HCT116 (cell line): ENCODE measurements around the gene OBSCN. TPM values are rescaled to one million over a fixed set of nuclear protein-coding genes. Genes with fewer than 3 reads are reported as not detected.

ENCODE experiments used
- ATAC-seq: fragments of 200-7000 bp; cut with Tn5 transposase; 2 replicates; pipeline ENCODE4 v1.9.1; 2020; ENCODE audit warnings: mild to moderate bottlenecking, moderate library complexity
- BruUV-seq: library from RNA; stranded (reverse); fragments of 400-500 nt; replicated peaks from 2 replicates; lab custom pipeline; 2021; lab: Mats Ljungman, UMichigan
- CTCF ChIA-PET: fragments of 300-600 bp; sonication (Branson Sonifier 250); formaldehyde crosslinking; loops from one replicate; lab custom pipeline; 2021; ENCODE audit warnings: antibody characterized with exemption; lab: Charles Lee
- POLR2A ChIA-PET: fragments of 300-600, 350-600 bp; sonication (Branson Sonifier 250); formaldehyde crosslinking; loops from one replicate; lab custom pipeline; 2021; ENCODE audit warnings: antibody characterized with exemption; lab: Charles Lee
- RAD21 ChIA-PET, 2 experiments: fragments of 300-600 bp; sonication (Branson Sonifier 250); formaldehyde crosslinking; loops; one replicate each; lab custom pipeline; 2023; ENCODE audit warnings: low total read pairs in 2 of 2; ENCODE audit not compliant: uncharacterized antibody in 2 of 2, unreplicated experiment in 2 of 2, low non-redundant PET in 1 of 2; lab: Charles Lee
- DNase-seq: peaks from one replicate; pipeline ENCODE4 v3.0.0-alpha.2; 2010; ENCODE audit warnings: low read depth, low spot score
- H2AFZ ChIP-seq: fragments of 200-600 bp; shearing (Covaris generic), sonication (generic); 2 replicates; pipeline ENCODE4 v1.6.1; 2017; ENCODE audit warnings: low read depth, mixed run types, mixed read lengths, antibody characterized with exemption, low read length; ENCODE audit not compliant: poor library complexity, severe bottlenecking
- H3K27ac ChIP-seq: 2 replicates; pipeline ENCODE4 v1.5.1; 2012; ENCODE audit warnings: low read depth, low read length
- H3K27me3 ChIP-seq: fragments of 200-600 bp; sonication (generic); 2 replicates; pipeline ENCODE4 v1.6.1; 2016; ENCODE audit warnings: mixed run types, low read length, mixed read lengths; ENCODE audit not compliant: insufficient read depth
- H3K36me3 ChIP-seq, 2 experiments: fragments of 200-500 bp in 1 of 2; fragments of 200-600 bp in 1 of 2; sonication (Bioruptor generic) in 1 of 2; sonication (generic) in 1 of 2; 2 replicates each; pipeline versions ENCODE4 v1.5.1 to v1.6.1; 2014 to 2016; ENCODE audit warnings: low read length in 2 of 2, inconsistent platforms in 1 of 2, mixed read lengths in 1 of 2, mixed run types in 1 of 2; ENCODE audit not compliant: insufficient read depth in 2 of 2, control insufficient read depth in 1 of 2
- H3K4me1 ChIP-seq, 2 experiments: fragments of 200-600 bp in 1 of 2; sonication (generic) in 1 of 2; 2 replicates each; pipeline versions ENCODE4 v1.5.1 to v1.6.1; 2012 to 2017; ENCODE audit warnings: low read length in 2 of 2, inconsistent platforms in 1 of 2, mild to moderate bottlenecking in 1 of 2, mixed read lengths in 1 of 2, mixed run types in 1 of 2, moderate library complexity in 1 of 2; ENCODE audit not compliant: insufficient read depth in 2 of 2, control insufficient read depth in 1 of 2
- H3K4me2 ChIP-seq: fragments of 200-600 bp; sonication (generic); 2 replicates; pipeline ENCODE4 v1.6.1; 2017; ENCODE audit warnings: mixed run types, low read length, mixed read lengths
- H3K4me3 ChIP-seq, 2 experiments: fragments of 200-600 bp in 1 of 2; sonication (generic) in 1 of 2; replicated peaks in 1 of 2; 2 replicates each; pipeline ENCODE4 v1.5.1; 2011 to 2016; ENCODE audit warnings: low read length in 2 of 2, control low read depth in 1 of 2, low read depth in 1 of 2, mild to moderate bottlenecking in 1 of 2, mixed read lengths in 1 of 2, mixed run types in 1 of 2
- H3K79me2 ChIP-seq: fragments of 200-600 bp; sonication (generic); 2 replicates; pipeline ENCODE4 v1.6.1; 2017; ENCODE audit warnings: mild to moderate bottlenecking, mixed run types, low read length, moderate library complexity, mixed read lengths; ENCODE audit not compliant: insufficient read depth
- H3K9ac ChIP-seq: fragments of 200-600 bp; sonication (generic); 2 replicates; pipeline ENCODE4 v1.6.1; 2016; ENCODE audit warnings: low read length, mixed read lengths
- H3K9me2 ChIP-seq: fragments of 200-600 bp; sonication (generic), shearing (Covaris generic); 2 replicates; pipeline ENCODE4 v1.6.1; 2017; ENCODE audit warnings: mixed run types, mild to moderate bottlenecking, moderate library complexity; ENCODE audit not compliant: insufficient read depth
- H3K9me3 ChIP-seq, 2 experiments: fragments of 200-500 bp in 1 of 2; fragments of 200-600 bp in 1 of 2; sonication (Bioruptor generic) in 1 of 2; sonication (generic) in 1 of 2; 2 replicates each; pipeline ENCODE4 v1.6.1; 2014 to 2017; ENCODE audit warnings: low read length in 2 of 2, mixed read lengths in 2 of 2, inconsistent platforms in 1 of 2, low read depth in 1 of 2, mild to moderate bottlenecking in 1 of 2, mixed run types in 1 of 2, moderate library complexity in 1 of 2; ENCODE audit not compliant: control insufficient read depth in 1 of 2, insufficient read depth in 1 of 2
- H4K20me1 ChIP-seq: fragments of 200-600 bp; sonication (generic), shearing (Covaris generic); 2 replicates; pipeline ENCODE4 v1.6.1; 2017; ENCODE audit warnings: mixed run types, mild to moderate bottlenecking, moderate library complexity; ENCODE audit not compliant: insufficient read depth
- ATF3 ChIP-seq: IDR thresholded peaks from 2 replicates; pipeline ENCODE4 v1.6.1; 2012
- CBX3 ChIP-seq: IDR thresholded peaks from 2 replicates; pipeline ENCODE4 v1.6.1; 2012; ENCODE audit warnings: low read depth
- CTCF ChIP-seq, 3 experiments: fragments of 200-600 bp in 1 of 3; sonication (generic) in 1 of 3; IDR thresholded peaks in 2 of 3; conservative IDR thresholded peaks in 1 of 3; 2 replicates each; pipeline ENCODE4 v1.5.1; 2012 to 2017; ENCODE audit warnings: low read depth in 2 of 3, low read length in 2 of 3, antibody characterized with exemption in 1 of 3, borderline replicate concordance in 1 of 3, control low read depth in 1 of 3, mild to moderate bottlenecking in 1 of 3, mixed read lengths in 1 of 3, mixed run types in 1 of 3, moderate library complexity in 1 of 3; ENCODE audit not compliant: insufficient read depth in 1 of 3
- ELF1 ChIP-seq: IDR thresholded peaks from 2 replicates; pipeline ENCODE4 v1.6.1; 2012; ENCODE audit warnings: low read depth, borderline replicate concordance
- EZH2 ChIP-seq: fragments of 200-600 bp; sonication (generic); IDR thresholded peaks from 2 replicates; pipeline ENCODE4 v1.6.1; 2017; ENCODE audit warnings: antibody characterized with exemption, mixed run types
- EZH2phosphoT487 ChIP-seq: fragments of 200-600 bp; IDR thresholded peaks from 2 replicates; pipeline ENCODE4 v1.6.1; 2018; ENCODE audit warnings: antibody characterized with exemption, borderline replicate concordance
- FOSL1 ChIP-seq: IDR thresholded peaks from 2 replicates; pipeline ENCODE4 v1.6.1; 2012; ENCODE audit warnings: low read depth
- POLR2A ChIP-seq: IDR thresholded peaks from 2 replicates; pipeline ENCODE4 v1.7.0; 2011; ENCODE audit warnings: borderline replicate concordance; ENCODE audit not compliant: insufficient read depth, insufficient read length; ENCODE audit errors: extremely low read depth
- POLR2AphosphoS5 ChIP-seq: IDR thresholded peaks from 2 replicates; pipeline ENCODE4 v1.6.1; 2011; ENCODE audit warnings: mild to moderate bottlenecking, low read depth, low read length, moderate library complexity
- RAD21 ChIP-seq: IDR thresholded peaks from 2 replicates; pipeline ENCODE4 v1.6.1; 2012; ENCODE audit warnings: low read depth, mild to moderate bottlenecking
- REST ChIP-seq: IDR thresholded peaks from 2 replicates; pipeline ENCODE4 v1.6.1; 2012; ENCODE audit warnings: low read depth
- SIN3A ChIP-seq: IDR thresholded peaks from 2 replicates; pipeline ENCODE4 v1.6.1; 2012; ENCODE audit warnings: low read depth
- SP1 ChIP-seq: IDR thresholded peaks from 2 replicates; pipeline ENCODE4 v1.6.1; 2012; ENCODE audit warnings: low read depth
- SRF ChIP-seq: IDR thresholded peaks from 2 replicates; pipeline ENCODE4 v1.6.1; 2012; ENCODE audit warnings: low read depth
- ZFX ChIP-seq: fragments of 450-650 bp; IDR thresholded peaks from 2 replicates; pipeline ENCODE4 v1.6.1; 2017
- ZNF274 ChIP-seq: fragments of 200-500 bp; sonication (Bioruptor generic); IDR thresholded peaks from 2 replicates; pipeline ENCODE4 v1.6.1; 2014; ENCODE audit warnings: mild to moderate bottlenecking, low read depth, low read length, inconsistent platforms
- intact Hi-C: fragments of 100-400 bp; cut with micrococcal nuclease; formaldehyde crosslinking; loops from 2 replicates; pipeline ENCODE4 v1.10.0; 2022
- total RNA-seq: library from RNA; stranded (reverse); gene quantifications from one replicate; pipeline ENCODE4 v1.2.1, GENCODE V29; 2021; ENCODE audit not compliant: unreplicated experiment
- TF ChIP-seq, protein P1 (sequence below): IDR thresholded peaks from 2 replicates; pipeline ENCODE4 v1.6.1; 2012

OBSCN gene
- total RNA-seq, 1 experiment from 2014 or later: 16.6 TPM

GRCh38 chr1:228194921-228195812 is 12.7 kb upstream of the OBSCN start:
- ATAC-seq (no peak), DNase-seq (no peak)
- CTCF ChIA-PET: no interaction called here

More at GRCh38 chr1:228194921-228195812, 12.7 kb upstream of the OBSCN start:
- TF ChIP-seq ATF3 (no peak), ELF1 (no peak), ZFX (no peak), SP1 (no peak), RAD21 (no peak), EZH2 (no peak), EZH2phosphoT487 (no peak), CBX3 (no peak), POLR2AphosphoS5 (no peak), ZNF274 (no peak), POLR2A (no peak), REST (no peak), FOSL1 (no peak), CTCF (IDR thresholded peaks at IDR 0.05 in 2 of 3, conservative IDR thresholded peaks at IDR 0.05 in 1 of 3; ENCODE audit: borderline replicate concordance in 1 of 3, insufficient read depth in 1 of 3, low read depth in 2 of 3, low read length in 2 of 3) (no peak), SIN3A (no peak), SRF (no peak)
- TF ChIP-seq, protein P1, sequence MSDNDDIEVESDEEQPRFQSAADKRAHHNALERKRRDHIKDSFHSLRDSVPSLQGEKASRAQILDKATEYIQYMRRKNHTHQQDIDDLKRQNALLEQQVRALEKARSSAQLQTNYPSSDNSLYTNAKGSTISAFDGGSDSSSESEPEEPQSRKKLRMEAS: no peak
- TF ChIP-seq, all 23 proteins: peak for 0
- no peak overlapping the region for H3K27ac ChIP-seq
- POLR2A ChIA-PET: no interaction called here
- H3K36me3 ChIP-seq: no peaks in the 10 kb centered on the region
- peaks cover 9 to 21% of the 10 kb centered on the region in 2 experiments; a peak in 3 of 4 replicates for H3K9me3 ChIP-seq
- no peaks in the 10 kb centered on the region for H3K79me2 ChIP-seq
- H3K27me3 ChIP-seq: no peaks in the 10 kb centered on the region
- no peaks in the 10 kb centered on the region for H4K20me1 ChIP-seq
- no peak overlapping the region for H2AFZ ChIP-seq
- intact Hi-C loops: no loop called here
- no peaks in the 10 kb centered on the region for H3K9me2 ChIP-seq
- H3K4me3 ChIP-seq: no peak overlapping the region
- no TSS peak for BruUV-seq
- RAD21 ChIA-PET: no interaction called here
- H3K4me2 ChIP-seq: no peak overlapping the region
- H3K9ac ChIP-seq: no peak overlapping the region
- no peaks in the 10 kb centered on the region for H3K4me1 ChIP-seq
